ENCODE measurements around the gene ST6GALNAC3.

DNA sequence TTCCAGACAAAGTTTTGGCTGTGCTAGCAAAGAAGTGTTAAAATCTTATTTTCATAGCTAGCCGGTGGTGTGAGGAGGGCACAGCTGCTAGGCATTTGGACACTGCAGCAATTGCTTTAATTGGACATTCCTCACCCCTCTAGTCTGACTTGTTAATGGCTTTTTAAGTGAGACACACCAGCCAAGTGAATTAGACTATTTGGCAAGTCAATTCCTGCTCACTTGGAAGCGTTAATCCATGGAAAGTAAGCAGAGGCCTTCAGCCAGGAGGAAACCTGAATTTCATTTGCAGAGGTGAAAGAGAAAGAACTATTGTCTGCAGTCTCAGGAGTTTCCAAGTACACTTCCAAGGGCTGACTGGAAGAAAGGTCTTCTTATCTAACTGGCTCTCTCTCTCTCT is 175.7 kb downstream of the ST6GALNAC3 start:
- TF ChIP-seq POLR2A (IDR thresholded peaks at IDR 0.05), result no peak
- TF ChIP-seq, protein P1, sequence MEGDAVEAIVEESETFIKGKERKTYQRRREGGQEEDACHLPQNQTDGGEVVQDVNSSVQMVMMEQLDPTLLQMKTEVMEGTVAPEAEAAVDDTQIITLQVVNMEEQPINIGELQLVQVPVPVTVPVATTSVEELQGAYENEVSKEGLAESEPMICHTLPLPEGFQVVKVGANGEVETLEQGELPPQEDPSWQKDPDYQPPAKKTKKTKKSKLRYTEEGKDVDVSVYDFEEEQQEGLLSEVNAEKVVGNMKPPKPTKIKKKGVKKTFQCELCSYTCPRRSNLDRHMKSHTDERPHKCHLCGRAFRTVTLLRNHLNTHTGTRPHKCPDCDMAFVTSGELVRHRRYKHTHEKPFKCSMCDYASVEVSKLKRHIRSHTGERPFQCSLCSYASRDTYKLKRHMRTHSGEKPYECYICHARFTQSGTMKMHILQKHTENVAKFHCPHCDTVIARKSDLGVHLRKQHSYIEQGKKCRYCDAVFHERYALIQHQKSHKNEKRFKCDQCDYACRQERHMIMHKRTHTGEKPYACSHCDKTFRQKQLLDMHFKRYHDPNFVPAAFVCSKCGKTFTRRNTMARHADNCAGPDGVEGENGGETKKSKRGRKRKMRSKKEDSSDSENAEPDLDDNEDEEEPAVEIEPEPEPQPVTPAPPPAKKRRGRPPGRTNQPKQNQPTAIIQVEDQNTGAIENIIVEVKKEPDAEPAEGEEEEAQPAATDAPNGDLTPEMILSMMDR (IDR thresholded peaks at IDR 0.05), result no peak
